Mammary epithelial cell (primary cell): ENCODE data around the gene MAGI1.

Source experiments
- EZH2 ChIP-seq: IDR thresholded peaks from 2 replicates; pipeline ENCODE4 v1.6.1; 2012; ENCODE audit warnings: low read length, inconsistent platforms, borderline replicate concordance
- TF ChIP-seq, protein P1 (sequence below), 2 donors: IDR thresholded peaks in 1 of 2; conservative IDR thresholded peaks in 1 of 2; 2 replicates each; pipeline ENCODE4 v1.5.1; 2011 to 2012; ENCODE audit warnings: inconsistent platforms in 2 of 2, low read length in 2 of 2, mild to moderate bottlenecking in 2 of 2, control low read depth in 1 of 2, low read depth in 1 of 2; ENCODE audit not compliant: insufficient read depth in 1 of 2; ENCODE audit errors: extremely low read depth in 1 of 2

DNA sequence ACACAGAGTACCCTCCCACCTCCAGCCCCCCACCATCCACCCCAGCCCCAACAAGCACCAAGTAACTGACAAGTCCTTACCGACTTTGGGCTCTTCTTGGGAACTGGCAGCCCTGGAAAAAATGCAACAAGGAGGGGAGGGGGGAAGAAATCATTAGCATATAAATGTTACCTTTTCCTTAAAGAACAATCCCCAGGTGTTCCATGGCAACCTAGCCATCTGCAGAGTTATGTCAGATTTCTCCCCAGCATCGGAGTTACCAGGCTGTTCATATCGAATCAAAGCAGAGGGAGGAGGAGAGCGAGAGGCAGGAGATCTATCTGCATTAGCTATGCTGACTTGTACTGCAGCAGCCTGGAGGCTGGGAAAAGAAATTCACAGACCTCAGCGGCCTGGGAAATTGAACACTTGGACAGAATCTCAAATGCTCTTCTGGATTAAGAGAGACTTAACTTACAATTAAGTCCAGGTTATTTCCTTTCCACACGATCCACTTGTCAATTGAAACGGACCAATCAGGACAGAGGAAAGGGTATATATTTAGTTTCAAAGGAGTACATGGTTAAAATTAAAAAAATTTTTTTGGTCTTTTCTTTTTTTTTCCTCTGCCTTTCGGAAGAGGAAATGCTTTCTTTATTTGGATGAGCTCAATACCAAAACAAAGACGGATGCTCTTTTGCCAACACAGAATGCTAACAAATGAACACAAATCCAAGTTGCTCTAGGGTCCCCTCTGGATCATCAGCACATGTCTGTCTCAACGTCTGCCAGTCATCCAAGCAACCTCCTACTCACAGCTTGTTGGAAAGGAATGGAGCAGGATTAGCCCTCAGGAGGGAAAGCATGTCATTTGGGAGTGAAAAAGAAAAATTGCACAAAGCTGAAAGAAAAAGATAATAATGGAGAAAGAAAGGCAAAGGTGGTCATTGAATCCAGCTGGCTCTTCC is 637.1 kb downstream of the MAGI1 start:
- TF ChIP-seq, protein P1, sequence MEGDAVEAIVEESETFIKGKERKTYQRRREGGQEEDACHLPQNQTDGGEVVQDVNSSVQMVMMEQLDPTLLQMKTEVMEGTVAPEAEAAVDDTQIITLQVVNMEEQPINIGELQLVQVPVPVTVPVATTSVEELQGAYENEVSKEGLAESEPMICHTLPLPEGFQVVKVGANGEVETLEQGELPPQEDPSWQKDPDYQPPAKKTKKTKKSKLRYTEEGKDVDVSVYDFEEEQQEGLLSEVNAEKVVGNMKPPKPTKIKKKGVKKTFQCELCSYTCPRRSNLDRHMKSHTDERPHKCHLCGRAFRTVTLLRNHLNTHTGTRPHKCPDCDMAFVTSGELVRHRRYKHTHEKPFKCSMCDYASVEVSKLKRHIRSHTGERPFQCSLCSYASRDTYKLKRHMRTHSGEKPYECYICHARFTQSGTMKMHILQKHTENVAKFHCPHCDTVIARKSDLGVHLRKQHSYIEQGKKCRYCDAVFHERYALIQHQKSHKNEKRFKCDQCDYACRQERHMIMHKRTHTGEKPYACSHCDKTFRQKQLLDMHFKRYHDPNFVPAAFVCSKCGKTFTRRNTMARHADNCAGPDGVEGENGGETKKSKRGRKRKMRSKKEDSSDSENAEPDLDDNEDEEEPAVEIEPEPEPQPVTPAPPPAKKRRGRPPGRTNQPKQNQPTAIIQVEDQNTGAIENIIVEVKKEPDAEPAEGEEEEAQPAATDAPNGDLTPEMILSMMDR (conservative IDR thresholded peaks at IDR 0.05 in 1 of 2, IDR thresholded peaks at IDR 0.05 in 1 of 2; ENCODE audit: extremely low read depth in 1 of 2, insufficient read depth in 1 of 2, low read depth in 1 of 2, low read length in 2 of 2): no peak
- TF ChIP-seq EZH2: no peak
